Measurements from ENCODE around the gene PRR5L. TPM values are rescaled to one million over a fixed set of nuclear protein-coding genes. Genes with fewer than 3 reads are reported as not detected.

PRR5L gene
- total RNA-seq, 1 donor = 57.0 TPM

- peak; percentile 11 for DNase-seq (ENCODE audit: low read depth)
Observed at GRCh38 chr11:36254713-36255112, 41.4 kb upstream of the PRR5L start.

GRCh38 chr11:36257351-36257750 lies 38.7 kb upstream of the PRR5L start:
- DNase-seq (ENCODE audit: low read depth) = peak; percentile 52
- TF ChIP-seq, protein P1, sequence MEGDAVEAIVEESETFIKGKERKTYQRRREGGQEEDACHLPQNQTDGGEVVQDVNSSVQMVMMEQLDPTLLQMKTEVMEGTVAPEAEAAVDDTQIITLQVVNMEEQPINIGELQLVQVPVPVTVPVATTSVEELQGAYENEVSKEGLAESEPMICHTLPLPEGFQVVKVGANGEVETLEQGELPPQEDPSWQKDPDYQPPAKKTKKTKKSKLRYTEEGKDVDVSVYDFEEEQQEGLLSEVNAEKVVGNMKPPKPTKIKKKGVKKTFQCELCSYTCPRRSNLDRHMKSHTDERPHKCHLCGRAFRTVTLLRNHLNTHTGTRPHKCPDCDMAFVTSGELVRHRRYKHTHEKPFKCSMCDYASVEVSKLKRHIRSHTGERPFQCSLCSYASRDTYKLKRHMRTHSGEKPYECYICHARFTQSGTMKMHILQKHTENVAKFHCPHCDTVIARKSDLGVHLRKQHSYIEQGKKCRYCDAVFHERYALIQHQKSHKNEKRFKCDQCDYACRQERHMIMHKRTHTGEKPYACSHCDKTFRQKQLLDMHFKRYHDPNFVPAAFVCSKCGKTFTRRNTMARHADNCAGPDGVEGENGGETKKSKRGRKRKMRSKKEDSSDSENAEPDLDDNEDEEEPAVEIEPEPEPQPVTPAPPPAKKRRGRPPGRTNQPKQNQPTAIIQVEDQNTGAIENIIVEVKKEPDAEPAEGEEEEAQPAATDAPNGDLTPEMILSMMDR (IDR thresholded peaks at IDR 0.05; ENCODE audit: insufficient read depth, low read depth, low read length) = no peak
- no peak overlapping the region for H3K4me3 ChIP-seq (ENCODE audit: low read depth, low read length)

More at GRCh38 chr11:36254713-36255112, 41.4 kb upstream of the PRR5L start:
- no peak overlapping the region for H3K4me3 ChIP-seq (ENCODE audit: low read depth, low read length)
- TF ChIP-seq, protein P1 (IDR thresholded peaks at IDR 0.05; ENCODE audit: insufficient read depth, low read depth, low read length) = no peak

- peak; percentile 84 for DNase-seq (ENCODE audit: low read depth)
- TF ChIP-seq, protein P1 (IDR thresholded peaks at IDR 0.05; ENCODE audit: insufficient read depth, low read depth, low read length) = peak; percentile 82
- H3K4me3 ChIP-seq (ENCODE audit: low read depth, low read length) = no peak overlapping the region
Observed at GRCh38 chr11:36258730-36259360, 37.2 kb upstream of the PRR5L start.

DNA sequence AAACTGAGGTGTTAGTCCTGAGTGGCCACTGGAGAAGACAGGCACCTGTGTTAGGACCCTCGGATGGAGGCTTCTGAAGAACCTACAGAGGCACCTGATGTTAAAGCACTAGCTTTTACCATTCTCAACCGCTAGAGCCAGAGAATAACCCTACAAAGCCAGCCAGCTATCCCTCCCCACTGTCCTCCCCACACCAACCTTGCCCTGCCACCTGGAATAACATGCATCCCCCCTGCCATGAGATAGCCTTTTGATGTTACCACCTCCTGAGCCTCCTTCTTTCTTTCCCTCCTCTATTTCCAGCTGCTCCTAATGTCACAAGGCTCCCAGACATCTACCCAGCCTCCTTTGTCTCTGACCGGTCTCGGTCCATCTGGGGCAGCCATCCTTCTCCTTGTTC lies 35.0 kb upstream of the PRR5L start:
- H3K4me3 ChIP-seq (ENCODE audit: low read depth, low read length) = no peak overlapping the region
- TF ChIP-seq, protein P1 (IDR thresholded peaks at IDR 0.05; ENCODE audit: insufficient read depth, low read depth, low read length) = no peak
- DNase-seq (ENCODE audit: low read depth) = no peak

GRCh38 chr11:36264011-36264972 lies 31.8 kb upstream of the PRR5L start:
- no peak overlapping the region for H3K4me3 ChIP-seq (ENCODE audit: low read depth, low read length)
- no peak for DNase-seq (ENCODE audit: low read depth)
- TF ChIP-seq, protein P1 (IDR thresholded peaks at IDR 0.05; ENCODE audit: insufficient read depth, low read depth, low read length) = no peak

DNA sequence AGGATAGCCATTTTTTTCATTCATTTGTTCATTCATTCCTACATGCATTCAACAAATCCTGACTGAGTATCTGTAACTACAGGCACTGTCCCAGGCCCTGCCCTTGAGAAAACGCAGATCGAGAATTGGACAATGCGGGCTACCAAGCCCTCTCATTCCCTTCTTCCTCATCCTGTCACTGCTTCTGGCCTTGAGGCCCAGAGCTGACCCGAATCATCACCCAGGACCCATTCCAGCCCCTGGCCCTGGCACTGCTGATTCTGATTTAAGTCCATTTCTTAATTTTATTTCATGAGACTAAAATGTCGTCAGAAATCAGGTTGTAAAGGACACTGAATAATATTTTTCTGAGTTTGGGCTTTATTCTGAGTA lies 31.1 kb upstream of the PRR5L start:
- DNase-seq (ENCODE audit: low read depth) = no peak
- no peak overlapping the region for H3K4me3 ChIP-seq (ENCODE audit: low read depth, low read length)
- TF ChIP-seq, protein P1 (IDR thresholded peaks at IDR 0.05; ENCODE audit: insufficient read depth, low read depth, low read length) = no peak

All from fibroblast of villous mesenchyme (primary cell).